ENCODE data around the gene ZFYVE1.

ZFYVE1 gene, protein sequence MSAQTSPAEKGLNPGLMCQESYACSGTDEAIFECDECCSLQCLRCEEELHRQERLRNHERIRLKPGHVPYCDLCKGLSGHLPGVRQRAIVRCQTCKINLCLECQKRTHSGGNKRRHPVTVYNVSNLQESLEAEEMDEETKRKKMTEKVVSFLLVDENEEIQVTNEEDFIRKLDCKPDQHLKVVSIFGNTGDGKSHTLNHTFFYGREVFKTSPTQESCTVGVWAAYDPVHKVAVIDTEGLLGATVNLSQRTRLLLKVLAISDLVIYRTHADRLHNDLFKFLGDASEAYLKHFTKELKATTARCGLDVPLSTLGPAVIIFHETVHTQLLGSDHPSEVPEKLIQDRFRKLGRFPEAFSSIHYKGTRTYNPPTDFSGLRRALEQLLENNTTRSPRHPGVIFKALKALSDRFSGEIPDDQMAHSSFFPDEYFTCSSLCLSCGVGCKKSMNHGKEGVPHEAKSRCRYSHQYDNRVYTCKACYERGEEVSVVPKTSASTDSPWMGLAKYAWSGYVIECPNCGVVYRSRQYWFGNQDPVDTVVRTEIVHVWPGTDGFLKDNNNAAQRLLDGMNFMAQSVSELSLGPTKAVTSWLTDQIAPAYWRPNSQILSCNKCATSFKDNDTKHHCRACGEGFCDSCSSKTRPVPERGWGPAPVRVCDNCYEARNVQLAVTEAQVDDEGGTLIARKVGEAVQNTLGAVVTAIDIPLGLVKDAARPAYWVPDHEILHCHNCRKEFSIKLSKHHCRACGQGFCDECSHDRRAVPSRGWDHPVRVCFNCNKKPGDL

DNA sequence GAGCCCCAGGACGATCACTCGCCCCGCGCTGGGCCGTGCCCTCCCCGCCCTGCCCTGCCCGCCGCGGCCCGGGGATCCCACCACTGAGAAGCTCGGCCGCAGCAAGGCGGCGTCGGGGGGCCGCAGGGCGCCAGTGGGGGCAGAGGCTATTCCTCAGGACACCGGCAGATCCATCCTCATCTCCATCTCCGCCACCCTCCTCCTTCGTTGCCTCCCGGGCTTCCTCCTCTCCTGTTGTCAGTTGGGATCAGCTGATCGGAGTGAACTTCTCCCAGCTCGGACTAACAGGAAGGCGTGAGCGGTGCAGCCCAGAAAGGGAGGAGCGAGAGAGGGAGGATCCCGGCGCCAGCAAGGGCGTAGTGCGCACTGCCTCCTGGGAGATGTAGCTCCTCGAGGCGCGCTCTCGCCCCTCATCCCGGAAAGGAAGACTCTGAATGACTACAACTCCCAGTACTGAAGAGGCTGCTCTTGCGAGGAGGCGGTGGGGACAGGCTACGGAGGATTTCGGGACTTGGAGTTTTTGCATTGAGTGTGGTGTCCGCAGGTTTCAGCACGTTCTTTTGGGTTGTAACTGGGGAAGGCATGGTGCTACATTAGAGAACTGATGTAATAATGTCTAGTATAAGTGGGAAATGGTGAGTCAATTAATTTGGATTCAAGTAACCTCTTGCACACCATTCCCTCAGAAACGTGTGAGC lies at the start of gene ZFYVE1:
ZFYVE1 (minus strand) TSS at position 262 of the 698 bp plus-strand sequence. CDS start 2,598 bp downstream, outside the sequence.
- Histone ChIP-seq H2AFZ (ENCODE audit: low read depth) (peak within 1 kb of the TSS; percentile 68), H3K4me3 (IDR thresholded peaks at IDR 0.05; ENCODE audit: insufficient read depth, low read depth, low read length) (no peak within 1 kb of the TSS), H3K4me1 (ENCODE audit: low read depth, poor library complexity, severe bottlenecking) (peaks cover 15% of the 10 kb centered on the region), H3K27me3 (ENCODE audit: insufficient read depth, low read depth) (no peaks in the 10 kb centered on the region), H3K4me2 (peak within 1 kb of the TSS; percentile 70), H3K36me3 (ENCODE audit: insufficient read depth) (no peaks in the 10 kb centered on the region), H4K20me1 (ENCODE audit: insufficient read depth) (no peaks in the 10 kb centered on the region), H3K79me2 (ENCODE audit: insufficient read depth, low read depth) (no peaks in the 10 kb centered on the region), H3K9ac (peak within 1 kb of the TSS; percentile 10; the same call in 1 of the 2 replicates), H3K27ac (no peak within 1 kb of the TSS)
- TF ChIP-seq, protein P1, sequence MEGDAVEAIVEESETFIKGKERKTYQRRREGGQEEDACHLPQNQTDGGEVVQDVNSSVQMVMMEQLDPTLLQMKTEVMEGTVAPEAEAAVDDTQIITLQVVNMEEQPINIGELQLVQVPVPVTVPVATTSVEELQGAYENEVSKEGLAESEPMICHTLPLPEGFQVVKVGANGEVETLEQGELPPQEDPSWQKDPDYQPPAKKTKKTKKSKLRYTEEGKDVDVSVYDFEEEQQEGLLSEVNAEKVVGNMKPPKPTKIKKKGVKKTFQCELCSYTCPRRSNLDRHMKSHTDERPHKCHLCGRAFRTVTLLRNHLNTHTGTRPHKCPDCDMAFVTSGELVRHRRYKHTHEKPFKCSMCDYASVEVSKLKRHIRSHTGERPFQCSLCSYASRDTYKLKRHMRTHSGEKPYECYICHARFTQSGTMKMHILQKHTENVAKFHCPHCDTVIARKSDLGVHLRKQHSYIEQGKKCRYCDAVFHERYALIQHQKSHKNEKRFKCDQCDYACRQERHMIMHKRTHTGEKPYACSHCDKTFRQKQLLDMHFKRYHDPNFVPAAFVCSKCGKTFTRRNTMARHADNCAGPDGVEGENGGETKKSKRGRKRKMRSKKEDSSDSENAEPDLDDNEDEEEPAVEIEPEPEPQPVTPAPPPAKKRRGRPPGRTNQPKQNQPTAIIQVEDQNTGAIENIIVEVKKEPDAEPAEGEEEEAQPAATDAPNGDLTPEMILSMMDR (conservative IDR thresholded peaks at IDR 0.05; ENCODE audit: low read depth, low read length), result no peak

DNA sequence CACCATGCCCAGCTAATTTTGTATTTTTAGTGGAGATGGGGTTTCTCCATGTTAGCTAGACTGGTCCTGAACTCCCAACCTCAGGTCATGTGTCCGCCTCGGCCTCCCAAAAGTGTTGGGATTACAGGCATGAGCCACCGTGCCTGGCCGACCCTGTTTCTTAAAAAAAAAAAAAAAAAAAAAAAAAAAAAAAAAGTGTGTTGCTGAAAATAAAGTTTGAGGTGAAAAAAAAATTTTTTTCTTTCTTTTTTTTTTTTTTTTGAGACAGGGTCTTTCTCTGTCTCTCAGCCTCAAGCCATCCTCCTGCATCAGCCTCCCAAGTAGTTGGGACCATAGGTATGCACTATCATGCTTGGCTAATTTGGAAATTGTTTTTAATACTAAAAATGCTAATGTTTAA lies 42.7 kb upstream of the ZFYVE1 start:
- no peaks in the 10 kb centered on the region for H3K27me3 ChIP-seq (ENCODE audit: insufficient read depth, low read depth)
- H3K79me2 ChIP-seq (ENCODE audit: insufficient read depth, low read depth), result peaks cover 96% of the 10 kb centered on the region
- no peak overlapping the region for H2AFZ ChIP-seq (ENCODE audit: low read depth)
- H3K36me3 ChIP-seq (ENCODE audit: insufficient read depth), result no peaks in the 10 kb centered on the region
- 0 out of 2 replicates have a peak, but pooled peaks cover 3% of the 10 kb centered on the region for H4K20me1 ChIP-seq (ENCODE audit: insufficient read depth)
- H3K4me3 ChIP-seq (IDR thresholded peaks at IDR 0.05; ENCODE audit: insufficient read depth, low read depth, low read length), result no peak overlapping the region
- TF ChIP-seq, protein P1 (conservative IDR thresholded peaks at IDR 0.05; ENCODE audit: low read depth, low read length), result no peak
- no peak overlapping the region for H3K27ac ChIP-seq
- no peak overlapping the region for H3K9ac ChIP-seq
- no peak overlapping the region for H3K4me2 ChIP-seq
- H3K4me1 ChIP-seq (ENCODE audit: low read depth, poor library complexity, severe bottlenecking), result no peaks in the 10 kb centered on the region

DNA sequence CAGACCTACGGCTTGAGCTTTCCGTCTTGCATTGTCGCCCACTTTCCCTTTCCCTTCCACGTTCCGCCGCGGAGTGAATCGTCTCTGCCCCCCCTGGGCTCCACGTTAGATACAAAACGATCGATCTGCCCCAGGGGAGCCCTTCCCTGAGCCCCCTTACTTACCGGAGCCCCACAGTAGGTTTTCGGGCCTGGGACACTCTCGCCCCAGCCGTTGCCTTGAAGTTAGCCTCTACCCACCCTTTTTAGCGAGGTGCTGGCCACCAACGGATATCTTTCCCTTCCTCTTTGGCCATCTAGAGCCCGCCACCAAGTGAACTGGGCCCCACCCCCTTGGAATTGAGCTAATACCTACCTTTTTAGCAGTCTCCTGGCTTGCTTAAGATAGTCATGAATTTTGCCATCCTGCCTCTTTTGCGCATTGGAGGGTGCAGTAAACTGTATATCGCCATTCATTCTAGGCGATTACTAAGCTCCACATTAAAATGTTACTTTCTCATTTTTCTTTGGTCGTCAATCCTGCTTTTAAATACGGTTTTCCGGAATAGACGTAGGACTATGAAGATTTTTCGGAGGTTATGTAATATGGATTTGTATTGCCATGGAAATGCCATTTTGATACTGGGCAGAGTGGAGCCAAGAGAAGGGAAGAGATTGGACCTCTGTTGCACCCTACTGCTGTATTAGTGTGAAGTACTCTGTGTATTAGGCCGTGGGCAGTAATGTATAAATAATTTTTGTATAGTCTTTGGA lies 32.2 kb upstream of the ZFYVE1 start:
- Histone ChIP-seq H3K4me2 (peak overlapping the region; percentile 84), H3K9ac (peak overlapping the region; percentile 84), H4K20me1 (ENCODE audit: insufficient read depth) (0 out of 2 replicates have a peak, but pooled peaks cover 4% of the 10 kb centered on the region), H3K79me2 (ENCODE audit: insufficient read depth, low read depth) (peaks cover 54% of the 10 kb centered on the region), H2AFZ (ENCODE audit: low read depth) (no peak overlapping the region), H3K4me1 (ENCODE audit: low read depth, poor library complexity, severe bottlenecking) (peaks cover 23% of the 10 kb centered on the region), H3K4me3 (IDR thresholded peaks at IDR 0.05; ENCODE audit: insufficient read depth, low read depth, low read length) (no peak overlapping the region), H3K27me3 (ENCODE audit: insufficient read depth, low read depth) (no peaks in the 10 kb centered on the region), H3K36me3 (ENCODE audit: insufficient read depth) (no peaks in the 10 kb centered on the region), H3K27ac (peak overlapping the region; percentile 85)
- TF ChIP-seq, protein P1 (conservative IDR thresholded peaks at IDR 0.05; ENCODE audit: low read depth, low read length), result no peak

All from KMS-11 (cell line).